ENCODE data around the gene PLOD2. TPM values are rescaled to one million over a fixed set of nuclear protein-coding genes. Genes with fewer than 3 reads are reported as not detected.

Gene PLOD2
- total RNA-seq, 1 donor from 2014 or later: 29.2 TPM

GRCh38 chr3:146019508-146019907, 141.5 kb downstream of the PLOD2 start:
- Mint-ChIP-seq H3K27me3 (ENCODE audit: insufficient read depth, low read depth) (no peaks in the 10 kb centered on the region), H3K4me3 (no peak overlapping the region), H3K4me1 (peaks cover 7% of the 10 kb centered on the region), H3K27ac (no peak overlapping the region), H3K36me3 (no peaks in the 10 kb centered on the region), H3K9me3 (peaks cover 6% of the 10 kb centered on the region)
- no peaks in the 10 kb centered on the region for H3F3A ChIP-seq (ENCODE audit: low read depth)
- TF ChIP-seq EZH2 (IDR thresholded peaks at IDR 0.05) (no peak), EZH2phosphoT487 (IDR thresholded peaks at IDR 0.05) (no peak), CTCF (IDR thresholded peaks at IDR 0.05) (no peak)
- H3K27me3 ChIP-seq: no peaks in the 10 kb centered on the region
- H3K9ac ChIP-seq: no peak overlapping the region
- no peaks in the 10 kb centered on the region for H3K36me3 ChIP-seq
- DNase-seq (ENCODE audit: low spot score): no peak
- H4K20me1 ChIP-seq (ENCODE audit: low read depth): no peaks in the 10 kb centered on the region
- no peaks in the 10 kb centered on the region for H3K9me3 ChIP-seq (ENCODE audit: low read depth)
- no peak overlapping the region for H2AFZ ChIP-seq (replicated peaks)
- H3K4me2 ChIP-seq: no peak overlapping the region
- H3K27ac ChIP-seq: no peak overlapping the region
- no peak overlapping the region for H3K4me3 ChIP-seq
- no peaks in the 10 kb centered on the region for H3K4me1 ChIP-seq
- no peaks in the 10 kb centered on the region for H3K79me2 ChIP-seq (ENCODE audit: low read depth)

Other genes with a start within 250 kb of the PLOD2 start
- 0.71 and 1.0 TPM in 2 replicates for gene PLSCR4, start 89.9 kb upstream of the PLOD2 start, total RNA-seq (ENCODE audit: low replicate concordance)